ENCODE results near the gene LPAR3. TPM values are rescaled to one million over a fixed set of nuclear protein-coding genes. Genes with fewer than 3 reads are reported as not detected.

LPAR3 gene
- total RNA-seq, 4 donors from 2014 or later = 13.0 to 19.0 (median 14.5) TPM

GRCh38 chr1:84923317-84923716, 30.3 kb upstream of the LPAR3 start:
- WGBS, 2 donors = 74 to 81% methylated on average over 3 of the region's 3 CpGs
- intact Hi-C loops (cut with DNase I; ENCODE audit: low total_unique reads) = no loop called here
- no peak for DNase-seq (ENCODE audit: low spot score in 2 of 2)
- no peak overlapping the region for H3K4me3 ChIP-seq (ENCODE audit: low read depth, poor library complexity, severe bottlenecking)
- TF ChIP-seq POLR2A (IDR thresholded peaks at IDR 0.05) = no peak
- TF ChIP-seq, protein P1, sequence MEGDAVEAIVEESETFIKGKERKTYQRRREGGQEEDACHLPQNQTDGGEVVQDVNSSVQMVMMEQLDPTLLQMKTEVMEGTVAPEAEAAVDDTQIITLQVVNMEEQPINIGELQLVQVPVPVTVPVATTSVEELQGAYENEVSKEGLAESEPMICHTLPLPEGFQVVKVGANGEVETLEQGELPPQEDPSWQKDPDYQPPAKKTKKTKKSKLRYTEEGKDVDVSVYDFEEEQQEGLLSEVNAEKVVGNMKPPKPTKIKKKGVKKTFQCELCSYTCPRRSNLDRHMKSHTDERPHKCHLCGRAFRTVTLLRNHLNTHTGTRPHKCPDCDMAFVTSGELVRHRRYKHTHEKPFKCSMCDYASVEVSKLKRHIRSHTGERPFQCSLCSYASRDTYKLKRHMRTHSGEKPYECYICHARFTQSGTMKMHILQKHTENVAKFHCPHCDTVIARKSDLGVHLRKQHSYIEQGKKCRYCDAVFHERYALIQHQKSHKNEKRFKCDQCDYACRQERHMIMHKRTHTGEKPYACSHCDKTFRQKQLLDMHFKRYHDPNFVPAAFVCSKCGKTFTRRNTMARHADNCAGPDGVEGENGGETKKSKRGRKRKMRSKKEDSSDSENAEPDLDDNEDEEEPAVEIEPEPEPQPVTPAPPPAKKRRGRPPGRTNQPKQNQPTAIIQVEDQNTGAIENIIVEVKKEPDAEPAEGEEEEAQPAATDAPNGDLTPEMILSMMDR (IDR thresholded peaks at IDR 0.05) = no peak

DNA sequence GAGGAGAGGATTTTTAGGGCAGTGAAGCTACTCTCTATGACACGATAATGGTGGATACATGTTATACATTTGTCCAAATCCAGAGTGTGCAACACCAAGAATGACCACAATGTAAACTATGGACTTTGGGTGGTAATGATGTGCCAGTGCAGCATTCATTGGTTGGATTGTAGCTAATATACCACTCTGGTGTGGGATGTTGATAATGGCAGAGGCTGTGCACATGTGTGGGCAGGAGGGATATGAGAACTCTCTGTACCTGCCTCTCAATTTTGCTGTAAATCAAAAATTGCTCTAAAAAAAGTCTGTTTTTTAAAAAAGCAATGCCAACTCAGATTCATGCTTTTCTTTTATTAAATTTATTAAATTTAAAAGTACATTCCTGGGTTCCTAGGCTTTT, 27.2 kb upstream of the LPAR3 start:
- H3K4me3 ChIP-seq (ENCODE audit: low read depth, poor library complexity, severe bottlenecking) = no peak overlapping the region
- no peak for DNase-seq (ENCODE audit: low spot score in 2 of 2)
- intact Hi-C loops (cut with DNase I; ENCODE audit: low total_unique reads) = no loop called here
- no peak for TF ChIP-seq POLR2A (IDR thresholded peaks at IDR 0.05)
- TF ChIP-seq, protein P1 (IDR thresholded peaks at IDR 0.05) = no peak
- 93 to 100% methylated on average over 1 of the region's 1 CpG for WGBS, 2 donors

GRCh38 chr1:84919461-84919970, 26.5 kb upstream of the LPAR3 start:
- TF ChIP-seq, protein P1 (IDR thresholded peaks at IDR 0.05) = no peak
- no peak for TF ChIP-seq POLR2A (IDR thresholded peaks at IDR 0.05)
- DNase-seq (ENCODE audit: low spot score in 2 of 2) = no peak
- no peak overlapping the region for H3K4me3 ChIP-seq (ENCODE audit: low read depth, poor library complexity, severe bottlenecking)
- intact Hi-C loops (cut with DNase I; ENCODE audit: low total_unique reads) = no loop called here
- 49 to 57% methylated on average over 4 of the region's 4 CpGs for WGBS, 2 donors

- DNase-seq (ENCODE audit: low spot score in 2 of 2) = no peak
- no peak overlapping the region for H3K4me3 ChIP-seq (ENCODE audit: low read depth, poor library complexity, severe bottlenecking)
- WGBS, 2 donors = 63 to 67% methylated on average over 5 of the region's 5 CpGs
- intact Hi-C loops (cut with DNase I; ENCODE audit: low total_unique reads) = no loop called here
- no peak for TF ChIP-seq POLR2A (IDR thresholded peaks at IDR 0.05)
- TF ChIP-seq, protein P1 (IDR thresholded peaks at IDR 0.05) = no peak
These were observed 25.8 kb upstream of the LPAR3 start for GRCh38 chr1:84918726-84919336.

DNA sequence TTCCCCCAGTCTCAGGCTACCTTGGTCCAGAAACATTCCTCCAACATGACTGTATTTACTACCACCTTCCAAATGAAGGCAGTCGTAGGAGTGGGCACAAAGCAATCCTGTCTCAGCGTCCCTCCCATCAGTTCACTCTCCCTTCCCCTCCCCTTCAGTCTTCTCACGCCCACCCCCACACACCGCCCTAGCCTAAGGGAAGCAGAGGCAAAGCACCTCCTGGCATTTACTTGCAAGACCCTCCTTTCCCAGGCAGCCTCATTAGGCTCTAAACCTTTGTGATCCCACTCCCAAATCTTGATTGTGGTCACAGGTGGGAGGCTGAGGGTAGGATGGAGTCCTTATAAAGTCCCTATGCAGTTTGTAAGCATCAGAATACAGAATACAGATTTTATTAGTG, 23.9 kb upstream of the LPAR3 start:
- WGBS, 2 donors = 51 to 66% methylated on average over 4 of the region's 4 CpGs
- H3K4me3 ChIP-seq (ENCODE audit: low read depth, poor library complexity, severe bottlenecking) = no peak overlapping the region
- intact Hi-C loops (cut with DNase I; ENCODE audit: low total_unique reads) = no loop called here
- TF ChIP-seq, protein P1 (IDR thresholded peaks at IDR 0.05) = no peak
- TF ChIP-seq POLR2A (IDR thresholded peaks at IDR 0.05) = no peak
- no peak for DNase-seq (ENCODE audit: low spot score in 2 of 2)

DNA sequence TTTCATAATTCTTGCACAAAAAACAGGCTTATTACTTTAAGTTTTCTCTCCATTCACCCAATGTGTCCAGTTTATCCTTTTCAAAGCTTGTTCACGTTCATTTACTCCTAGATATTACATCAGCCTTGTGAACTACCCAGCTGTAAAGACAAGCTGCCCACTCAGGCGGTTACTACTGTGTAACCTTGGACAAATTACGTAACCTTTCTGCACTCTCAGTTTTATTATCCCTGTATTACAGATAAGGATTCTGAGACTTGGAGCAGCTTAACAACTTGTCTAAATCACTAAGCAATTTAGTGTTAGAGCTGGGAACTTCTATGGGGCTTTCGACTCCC, 20.5 kb upstream of the LPAR3 start:
- WGBS, 2 donors = 43 to 44% methylated on average over 4 of the region's 4 CpGs
- DNase-seq (ENCODE audit: low spot score in 2 of 2) = no peak
- H3K4me3 ChIP-seq (ENCODE audit: low read depth, poor library complexity, severe bottlenecking) = no peak overlapping the region
- intact Hi-C loops (cut with DNase I; ENCODE audit: low total_unique reads) = no loop called here
- TF ChIP-seq, protein P1 (IDR thresholded peaks at IDR 0.05) = no peak
- TF ChIP-seq POLR2A (IDR thresholded peaks at IDR 0.05) = no peak
